NCI-H748 (cell line): ENCODE measurements around the gene RTF2.
A peak's percentile ranks its signal among the peaks of the same experiment; 100 is the strongest.
"Not testable (repeated sequence)": the region's sequence is repeated elsewhere in the genome, so short reads cannot be mapped to it uniquely, and the experiment has no call there.

Experiments
- DNase-seq: peaks from one replicate; lab custom pipeline; 2025; ENCODE audit not compliant: unreplicated experiment; lab: John Stamatoyannopoulos, UW

RTF2 gene

DNA sequence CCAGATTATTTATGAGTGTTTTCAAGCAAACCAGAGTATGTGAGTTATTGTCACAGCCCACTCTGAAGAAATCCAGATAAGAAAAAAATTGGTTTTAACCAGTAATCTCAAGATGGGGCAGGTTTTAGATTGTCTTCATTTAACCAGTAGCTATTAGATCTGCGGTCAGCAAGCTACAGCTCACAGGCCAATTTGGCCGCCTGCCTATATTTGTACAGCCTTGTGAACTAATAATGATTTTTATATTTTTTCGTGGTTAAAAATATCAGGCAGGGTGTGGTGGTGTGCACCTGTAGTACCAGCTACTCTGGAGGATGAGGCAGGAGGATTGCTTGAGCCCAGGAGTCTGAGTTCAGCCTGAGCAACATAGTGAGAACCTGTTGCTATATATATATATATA lies 69.6 kb downstream of the RTF2 start:
- no peak for DNase-seq

DNA sequence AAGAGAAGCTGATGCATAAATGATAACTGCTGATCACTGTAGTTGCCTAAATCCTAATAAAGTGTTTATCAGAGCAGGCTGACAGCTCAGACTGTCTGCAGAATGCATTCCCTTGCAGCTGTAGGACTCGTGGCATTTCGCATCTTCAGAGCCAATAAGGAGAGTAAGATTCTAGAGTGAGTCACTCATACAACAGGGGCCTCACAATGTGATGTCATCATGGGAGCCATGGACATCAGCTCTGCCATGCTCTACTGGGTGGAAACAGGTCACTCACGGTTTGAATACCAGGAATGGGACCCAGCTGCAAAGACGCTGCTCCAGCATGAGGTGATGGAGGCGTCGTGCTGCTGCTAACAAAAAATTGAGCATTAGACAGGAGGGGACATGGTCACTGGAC lies 72.0 kb downstream of the RTF2 start:
- no peak for DNase-seq

DNA sequence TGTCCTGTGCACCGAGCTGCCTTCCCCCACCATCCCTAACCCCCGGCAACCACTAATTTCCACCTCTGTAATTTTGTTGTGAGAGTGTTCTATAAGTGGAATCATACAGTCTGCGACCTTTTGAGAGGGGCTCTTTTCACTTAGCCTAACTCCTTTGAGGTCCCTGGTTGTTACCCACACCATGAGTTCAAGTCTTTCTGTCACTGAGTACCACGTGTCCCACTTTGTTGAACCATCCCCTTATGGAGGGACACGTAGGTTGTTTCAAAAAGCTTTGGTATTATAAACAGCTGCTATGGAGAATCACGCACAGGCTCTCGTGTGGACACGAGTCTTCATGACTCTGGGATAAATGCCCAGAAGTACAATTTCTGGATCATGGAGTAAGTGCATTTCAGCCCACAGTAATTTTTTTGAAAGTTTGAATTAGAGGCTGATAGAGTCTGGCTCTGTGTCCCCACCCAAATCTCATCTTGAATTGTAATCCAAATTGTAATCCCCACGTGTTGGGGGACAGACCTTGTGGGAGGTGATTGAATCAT lies 74.1 kb downstream of the RTF2 start:
- DNase-seq, result no peak

DNA sequence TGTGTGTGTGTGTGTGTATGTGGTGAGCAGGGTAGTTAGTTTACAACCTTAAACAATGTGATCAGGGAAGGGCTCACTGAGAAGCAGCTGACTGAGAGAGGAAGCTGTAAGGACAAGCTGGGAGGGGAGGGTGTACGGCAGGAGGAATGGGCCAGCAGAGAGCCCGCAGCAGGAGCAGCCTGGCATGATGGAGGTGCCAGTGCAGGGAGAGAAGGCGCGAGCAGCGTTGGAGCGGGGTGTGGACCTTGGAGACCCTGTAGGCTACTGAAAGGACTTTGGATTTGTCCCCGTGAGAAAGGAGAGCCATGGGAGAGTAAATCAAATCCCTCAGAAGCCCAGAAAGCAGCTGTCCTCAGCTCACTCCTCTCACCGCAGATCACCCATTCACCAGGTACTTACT lies 83.1 kb downstream of the RTF2 start:
- no peak for DNase-seq

DNA sequence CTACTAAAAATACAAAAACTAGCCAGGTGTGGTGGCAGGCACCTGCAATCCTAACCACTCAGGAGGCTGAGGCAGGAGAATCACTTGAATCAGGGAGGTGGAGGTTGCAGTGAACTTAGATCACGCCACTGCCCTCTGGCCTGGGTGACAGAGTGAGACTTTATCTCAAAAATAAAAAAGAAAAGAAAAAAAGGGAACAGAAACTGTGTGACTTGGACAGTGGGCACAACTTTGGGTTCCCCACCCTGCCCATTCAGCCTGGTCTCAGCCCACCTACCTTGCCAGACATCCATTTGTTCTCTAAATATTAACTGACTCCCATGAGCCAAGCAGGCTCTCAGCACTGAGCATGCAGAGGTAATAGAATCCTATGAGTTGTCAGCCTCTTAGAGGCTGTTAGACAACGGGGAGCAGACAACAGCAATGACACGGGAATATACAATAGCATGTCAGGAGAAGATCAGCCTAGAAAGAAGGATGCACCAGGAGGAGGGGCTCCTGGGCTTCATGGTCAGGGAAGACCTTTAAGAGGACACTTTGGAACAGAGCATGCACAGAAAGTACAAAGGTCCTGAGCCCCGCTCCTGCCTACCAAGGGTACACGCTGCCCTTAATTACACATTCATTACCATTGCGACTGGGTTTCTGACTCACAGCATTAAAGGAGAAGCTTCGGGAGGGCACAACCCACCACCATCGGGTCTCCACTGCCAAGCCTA lies 84.6 kb downstream of the RTF2 start:
- no peak for DNase-seq

DNA sequence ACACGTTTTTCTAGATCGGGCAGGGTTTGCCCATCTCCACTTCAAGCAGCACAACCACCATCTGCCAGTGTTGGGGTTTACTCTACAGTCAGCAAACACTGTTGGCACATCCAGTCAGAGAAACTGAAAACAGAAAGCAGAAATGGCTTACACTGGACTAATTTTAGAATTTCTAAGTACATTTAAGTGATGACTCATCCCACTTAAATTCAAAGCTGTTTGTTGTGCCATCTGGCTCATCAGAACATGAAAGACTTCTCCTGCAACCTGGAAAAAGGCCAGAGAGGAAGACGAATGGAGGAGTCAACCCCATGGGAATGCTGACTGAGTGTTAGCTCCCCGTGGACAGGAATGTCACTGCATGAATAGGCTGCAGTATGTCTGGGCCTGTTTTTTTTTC lies 86.4 kb downstream of the RTF2 start:
- DNase-seq, result peak; percentile 55

DNA sequence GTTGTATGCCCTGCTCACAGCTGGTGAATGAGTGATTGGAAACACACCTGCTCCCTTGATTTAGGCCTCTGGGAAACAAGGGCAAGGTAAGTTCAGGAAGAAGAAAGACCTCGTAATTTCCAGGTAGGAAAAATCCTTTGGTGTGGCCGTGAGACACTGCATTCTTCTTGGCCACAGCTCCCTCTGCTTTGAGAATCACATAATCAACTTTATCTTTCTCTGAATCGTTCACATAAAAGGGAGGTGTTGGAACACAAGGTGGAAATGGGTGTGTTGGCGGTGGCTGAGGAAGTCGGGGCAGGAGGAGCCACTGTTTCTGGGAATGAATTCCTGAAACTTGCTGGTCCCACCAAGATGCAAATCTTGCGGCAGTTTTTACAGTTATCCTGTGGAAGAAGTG lies 90.5 kb downstream of the RTF2 start:
- DNase-seq, result no peak

DNA sequence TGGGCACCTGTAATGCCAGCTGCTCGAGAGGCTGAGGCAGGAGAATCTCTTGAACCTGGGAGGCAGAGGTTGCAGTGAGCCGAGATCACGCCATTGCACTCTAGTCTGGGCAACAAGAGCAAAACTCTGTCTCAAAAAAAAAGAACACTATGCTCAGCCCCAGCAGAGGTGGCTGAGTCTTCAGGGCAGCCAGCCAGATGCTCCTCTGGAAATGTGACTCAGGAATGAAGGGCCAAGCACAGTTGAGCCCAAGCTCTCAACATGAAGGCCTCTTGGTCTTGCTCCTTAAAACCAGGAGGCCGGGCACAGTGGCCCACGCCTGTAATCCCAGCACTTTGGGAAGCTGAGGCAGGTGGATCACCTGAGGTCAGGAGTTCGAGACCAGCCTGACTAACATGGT lies 96.1 kb downstream of the RTF2 start:
- DNase-seq, result not testable (repeated sequence)

DNA sequence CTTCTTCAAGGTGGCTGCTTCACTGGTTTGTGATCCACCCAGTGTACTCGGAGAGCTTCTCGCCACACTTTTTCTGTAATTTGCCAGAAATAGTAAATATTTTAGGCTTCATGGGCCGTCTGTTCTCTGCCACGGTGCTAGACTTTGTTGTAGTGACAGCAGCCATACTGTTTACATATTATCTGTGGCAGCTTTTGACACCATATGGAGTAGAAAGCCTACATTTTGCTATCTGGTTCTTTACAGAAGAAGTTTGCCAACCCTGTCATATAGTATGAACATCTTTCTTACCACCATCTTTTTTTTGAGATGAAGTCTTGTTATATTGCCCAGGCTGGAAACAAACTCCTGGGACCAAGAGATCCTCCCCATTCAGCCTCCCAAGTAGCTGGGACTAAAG lies 97.1 kb downstream of the RTF2 start:
- no peak for DNase-seq

DNA sequence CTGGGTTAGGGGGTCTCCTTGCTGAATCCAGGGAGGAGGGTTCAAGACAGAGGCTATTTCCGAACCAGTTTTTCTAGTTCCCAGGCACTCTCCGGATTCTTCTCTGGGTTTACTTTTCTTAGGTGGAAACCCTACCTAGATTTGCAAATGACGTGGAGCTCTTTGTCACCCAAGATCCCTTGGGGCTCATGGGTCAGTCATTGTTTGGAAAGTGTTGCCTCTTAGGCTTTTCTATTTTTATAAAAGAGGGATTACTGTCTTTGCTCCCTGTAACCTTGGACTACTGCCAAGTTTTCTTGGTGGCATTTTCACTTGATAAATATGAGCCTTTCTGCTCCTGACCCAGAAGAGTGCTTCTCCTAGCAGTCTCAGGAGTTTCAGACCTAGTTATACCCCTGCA lies 98.2 kb downstream of the RTF2 start:
- peak; percentile 32 for DNase-seq
